OCI-LY3 (cell line): ENCODE data around the gene SCFD1.

Experiments used
- H2AFZ ChIP-seq: fragments of 200-600, 300-600 bp; shearing (Covaris generic); 2 replicates; pipeline ENCODE4 v1.6.0; 2014; ENCODE audit warnings: antibody characterized with exemption, low read depth, low read length
- H3K27ac ChIP-seq: fragments of 200-600, 300-600 bp; sonication (generic); 2 replicates; pipeline ENCODE4 v1.5.1; 2014; ENCODE audit warnings: mild to moderate bottlenecking, low read length, moderate library complexity, mixed read lengths
- H3K27me3 ChIP-seq: fragments of 200-600, 300-600 bp; sonication (generic); 2 replicates; pipeline ENCODE4 v1.6.1; 2014; ENCODE audit warnings: low read depth, low read length, mixed read lengths
- H3K36me3 ChIP-seq: fragments of 200-600, 300-600 bp; sonication (generic); replicated peaks from 2 replicates; pipeline ENCODE3; 2014; ENCODE audit warnings: low read depth, low read length, mixed read lengths
- H3K4me1 ChIP-seq: fragments of 300-600, 200-600 bp; sonication (generic); 2 replicates; pipeline ENCODE4 v1.6.1; 2014; ENCODE audit warnings: low read length, mixed read lengths
- H3K4me2 ChIP-seq: fragments of 200-600, 300-600 bp; sonication (generic); 2 replicates; pipeline ENCODE4 v1.6.1; 2014; ENCODE audit warnings: low read length, mixed read lengths
- H3K4me3 ChIP-seq: fragments of 300-600, 200-600 bp; sonication (generic); 2 replicates; pipeline ENCODE4 v1.5.1; 2014; ENCODE audit warnings: antibody characterized with exemption, mild to moderate bottlenecking, low read length, moderate library complexity
- H3K79me2 ChIP-seq: fragments of 300-600, 200-600 bp; shearing (Covaris generic); 2 replicates; pipeline ENCODE4 v1.6.1; 2014; ENCODE audit warnings: mild to moderate bottlenecking, low read length, mixed read lengths
- H3K9ac ChIP-seq: fragments of 300-600, 200-600 bp; shearing (Covaris generic); 2 replicates; pipeline ENCODE4 v1.6.0; 2014; ENCODE audit warnings: mild to moderate bottlenecking, low read length, moderate library complexity
- H3K9me3 ChIP-seq: fragments of 200-600, 300-600 bp; shearing (Covaris generic); 2 replicates; pipeline ENCODE4 v1.6.1; 2014; ENCODE audit warnings: low read length, mixed read lengths; ENCODE audit not compliant: insufficient read depth
- H4K20me1 ChIP-seq: fragments of 200-600, 300-600 bp; sonication (generic); 2 replicates; pipeline ENCODE4 v1.6.1; 2016; ENCODE audit warnings: low read length, mixed read lengths; ENCODE audit not compliant: insufficient read depth
- EZH2phosphoT487 ChIP-seq: fragments of 200-600 bp; shearing (Covaris generic); IDR thresholded peaks from 2 replicates; pipeline ENCODE4 v1.6.1; 2018; ENCODE audit warnings: antibody characterized with exemption, mixed run types, low read depth
- TF ChIP-seq, protein P1 (sequence below): fragments of 200-600, 300-600 bp; sonication (generic); IDR thresholded peaks from 2 replicates; pipeline ENCODE4 v1.5.1; 2014; ENCODE audit warnings: antibody characterized with exemption, low read length, low read depth

SCFD1 gene

DNA sequence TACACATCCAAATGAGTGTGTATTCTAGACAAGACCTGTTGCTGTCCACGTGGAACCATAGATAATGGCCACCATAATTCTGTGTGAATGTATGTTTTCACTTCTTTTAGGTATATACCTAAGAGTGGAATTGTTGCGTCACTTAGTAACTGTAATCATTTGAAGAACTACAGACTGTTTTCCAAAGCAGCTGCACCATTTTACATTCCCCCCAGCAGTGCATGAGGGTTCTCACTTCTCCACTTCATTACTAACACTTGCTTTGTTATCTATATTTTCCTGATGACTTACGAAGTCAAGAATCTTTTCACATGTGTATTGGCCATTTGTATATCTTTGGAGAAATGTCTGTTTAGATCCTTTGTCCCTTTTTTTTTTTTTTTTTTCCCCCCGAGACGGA, 106.4 kb downstream of the SCFD1 start:
- H2AFZ ChIP-seq, result no peak overlapping the region
- H3K4me2 ChIP-seq, result no peak overlapping the region
- H3K27ac ChIP-seq, result no peak overlapping the region

DNA sequence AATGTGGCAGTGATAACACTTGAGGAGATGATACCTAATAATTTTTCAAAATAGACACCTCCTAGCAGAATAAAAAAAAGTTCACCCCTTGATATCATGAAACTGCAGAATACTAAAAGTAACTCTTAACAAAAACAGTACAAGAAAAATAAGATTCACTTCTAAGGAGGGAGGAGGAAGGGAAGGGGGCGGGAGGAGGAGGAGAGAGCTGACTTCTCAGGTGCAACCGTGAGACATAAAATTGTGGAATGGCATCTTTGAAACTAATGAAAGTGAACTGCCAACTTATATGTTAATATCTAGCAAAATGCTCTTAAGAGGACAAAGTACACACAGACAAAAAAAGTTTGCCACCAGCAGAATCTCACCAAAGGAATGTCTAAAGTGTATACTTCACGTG, 115.8 kb downstream of the SCFD1 start:
- Histone ChIP-seq H3K79me2 (no peaks in the 10 kb centered on the region), H2AFZ (no peak overlapping the region), H3K36me3 (peaks cover 14% of the 10 kb centered on the region), H3K9me3 (no peaks in the 10 kb centered on the region), H3K4me3 (no peak overlapping the region), H3K27ac (no peak overlapping the region), H3K9ac (no peak overlapping the region), H4K20me1 (no peaks in the 10 kb centered on the region), H3K27me3 (no peaks in the 10 kb centered on the region), H3K4me2 (no peak overlapping the region), H3K4me1 (no peaks in the 10 kb centered on the region)
- no peak for TF ChIP-seq EZH2phosphoT487
- TF ChIP-seq, protein P1, sequence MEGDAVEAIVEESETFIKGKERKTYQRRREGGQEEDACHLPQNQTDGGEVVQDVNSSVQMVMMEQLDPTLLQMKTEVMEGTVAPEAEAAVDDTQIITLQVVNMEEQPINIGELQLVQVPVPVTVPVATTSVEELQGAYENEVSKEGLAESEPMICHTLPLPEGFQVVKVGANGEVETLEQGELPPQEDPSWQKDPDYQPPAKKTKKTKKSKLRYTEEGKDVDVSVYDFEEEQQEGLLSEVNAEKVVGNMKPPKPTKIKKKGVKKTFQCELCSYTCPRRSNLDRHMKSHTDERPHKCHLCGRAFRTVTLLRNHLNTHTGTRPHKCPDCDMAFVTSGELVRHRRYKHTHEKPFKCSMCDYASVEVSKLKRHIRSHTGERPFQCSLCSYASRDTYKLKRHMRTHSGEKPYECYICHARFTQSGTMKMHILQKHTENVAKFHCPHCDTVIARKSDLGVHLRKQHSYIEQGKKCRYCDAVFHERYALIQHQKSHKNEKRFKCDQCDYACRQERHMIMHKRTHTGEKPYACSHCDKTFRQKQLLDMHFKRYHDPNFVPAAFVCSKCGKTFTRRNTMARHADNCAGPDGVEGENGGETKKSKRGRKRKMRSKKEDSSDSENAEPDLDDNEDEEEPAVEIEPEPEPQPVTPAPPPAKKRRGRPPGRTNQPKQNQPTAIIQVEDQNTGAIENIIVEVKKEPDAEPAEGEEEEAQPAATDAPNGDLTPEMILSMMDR, result no peak

More for the DNA sequence above, 106.4 kb downstream of the SCFD1 start:
- H3K9me3 ChIP-seq, result no peaks in the 10 kb centered on the region
- no peaks in the 10 kb centered on the region for H4K20me1 ChIP-seq
- no peak overlapping the region for H3K4me3 ChIP-seq
- H3K79me2 ChIP-seq, result no peaks in the 10 kb centered on the region
- TF ChIP-seq, protein P1, result no peak
- no peak for TF ChIP-seq EZH2phosphoT487
- no peak overlapping the region for H3K9ac ChIP-seq
- peaks cover 17% of the 10 kb centered on the region for H3K36me3 ChIP-seq
- H3K4me1 ChIP-seq, result no peaks in the 10 kb centered on the region
- no peaks in the 10 kb centered on the region for H3K27me3 ChIP-seq

DNA sequence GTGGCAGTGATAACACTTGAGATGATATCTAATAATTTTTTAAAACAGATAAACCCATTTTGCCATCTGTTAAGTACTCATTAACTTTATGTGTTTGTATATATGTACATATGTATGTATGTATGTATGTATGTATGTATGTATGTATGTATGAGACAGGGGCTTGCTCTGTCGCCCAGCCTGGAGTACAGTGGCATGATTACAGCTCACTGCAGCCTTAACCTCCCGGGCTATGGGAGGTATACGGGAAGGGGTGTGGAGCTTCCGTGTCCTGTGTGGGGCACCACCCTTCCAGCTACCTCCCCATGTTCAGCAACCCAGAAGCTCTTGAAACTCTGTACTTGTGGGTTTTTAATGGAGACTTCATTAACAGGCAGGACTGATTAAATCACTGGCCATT, 116.9 kb downstream of the SCFD1 start:
- Histone ChIP-seq H4K20me1 (no peaks in the 10 kb centered on the region), H3K9me3 (no peaks in the 10 kb centered on the region), H3K4me2 (no peak overlapping the region), H3K79me2 (no peaks in the 10 kb centered on the region), H2AFZ (no peak overlapping the region), H3K36me3 (peaks cover 14% of the 10 kb centered on the region), H3K4me3 (no peak overlapping the region), H3K27ac (no peak overlapping the region), H3K4me1 (no peaks in the 10 kb centered on the region), H3K9ac (no peak overlapping the region), H3K27me3 (no peaks in the 10 kb centered on the region)
- TF ChIP-seq, protein P1, result no peak
- TF ChIP-seq EZH2phosphoT487, result no peak

DNA sequence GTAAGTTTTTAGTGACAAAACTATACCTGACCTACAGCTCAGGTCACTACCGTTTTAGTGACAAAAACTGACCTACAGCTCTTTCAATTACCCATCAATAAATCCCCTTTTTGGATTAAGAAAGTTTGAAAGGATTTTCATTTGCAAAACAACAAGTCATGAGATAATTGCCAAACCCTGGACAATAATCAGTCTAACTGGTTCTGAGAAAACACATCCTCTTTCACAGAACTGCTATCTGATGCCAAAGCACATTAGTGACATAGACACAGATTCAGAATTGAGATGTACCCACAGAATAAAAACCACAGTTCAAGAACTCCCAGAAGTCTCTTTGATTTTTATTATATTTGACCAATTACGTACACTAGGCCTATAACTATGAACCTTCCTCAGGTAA, 126.2 kb downstream of the SCFD1 start:
- H3K36me3 ChIP-seq, result no peaks in the 10 kb centered on the region
- no peak overlapping the region for H2AFZ ChIP-seq
- H3K27me3 ChIP-seq, result no peaks in the 10 kb centered on the region
- H3K4me2 ChIP-seq, result no peak overlapping the region
- H4K20me1 ChIP-seq, result no peaks in the 10 kb centered on the region
- H3K79me2 ChIP-seq, result no peaks in the 10 kb centered on the region
- H3K27ac ChIP-seq, result no peak overlapping the region
- TF ChIP-seq, protein P1, result no peak
- no peak for TF ChIP-seq EZH2phosphoT487
- no peak overlapping the region for H3K4me3 ChIP-seq
- no peak overlapping the region for H3K9ac ChIP-seq
- no peaks in the 10 kb centered on the region for H3K4me1 ChIP-seq
- H3K9me3 ChIP-seq, result no peaks in the 10 kb centered on the region
